IPS-NIHi11 (cell line): ENCODE measurements around the gene CACNA2D3.
"Not testable (repeated sequence)": the region's sequence is repeated elsewhere in the genome, so short reads cannot be mapped to it uniquely, and the experiment has no call there.

Source experiments
- DNase-seq: peaks from one replicate; pipeline ENCODE4 v3.0.0; 2012; ENCODE audit warnings: mixed read lengths, low spot score

CACNA2D3 gene

DNA sequence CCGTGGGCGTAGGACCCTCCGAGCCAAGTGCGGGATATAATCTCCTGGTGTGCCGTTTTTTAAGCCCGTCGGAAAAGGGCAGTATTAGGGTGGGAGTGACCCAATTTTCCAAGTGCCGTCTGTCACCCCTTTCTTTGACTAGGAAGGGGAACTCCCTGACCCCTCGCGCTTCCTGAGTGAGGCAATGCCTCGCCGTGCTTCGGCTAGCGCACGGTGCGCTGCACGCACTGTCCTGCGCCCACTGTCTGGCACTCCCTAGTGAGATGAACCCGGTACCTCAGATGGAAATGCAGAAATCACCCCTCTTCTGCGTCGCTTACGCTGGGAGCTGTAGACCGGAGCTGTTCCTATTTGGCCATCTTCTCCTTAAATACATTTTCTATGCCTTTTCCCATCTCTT, 342.2 kb downstream of the CACNA2D3 start:
- DNase-seq = not testable (repeated sequence)

DNA sequence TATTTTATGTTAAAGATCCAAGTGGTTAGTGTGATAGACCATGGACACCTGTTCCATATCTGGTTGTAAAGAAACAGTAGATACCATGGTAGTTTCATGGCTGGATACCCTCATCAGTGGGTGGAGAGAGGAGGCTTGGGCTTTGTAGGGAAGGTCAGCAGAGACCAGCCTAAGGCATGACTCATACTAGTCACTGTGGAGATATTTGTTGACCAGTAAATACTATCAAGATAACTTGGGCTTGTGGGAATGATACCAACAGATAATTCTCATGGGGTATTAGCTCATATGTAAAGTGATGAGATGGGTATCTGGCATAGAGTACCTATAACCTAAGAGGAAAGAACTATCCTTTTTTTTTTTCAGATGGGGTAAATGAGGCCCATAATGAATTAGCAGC, 354.5 kb downstream of the CACNA2D3 start:
- no peak for DNase-seq

DNA sequence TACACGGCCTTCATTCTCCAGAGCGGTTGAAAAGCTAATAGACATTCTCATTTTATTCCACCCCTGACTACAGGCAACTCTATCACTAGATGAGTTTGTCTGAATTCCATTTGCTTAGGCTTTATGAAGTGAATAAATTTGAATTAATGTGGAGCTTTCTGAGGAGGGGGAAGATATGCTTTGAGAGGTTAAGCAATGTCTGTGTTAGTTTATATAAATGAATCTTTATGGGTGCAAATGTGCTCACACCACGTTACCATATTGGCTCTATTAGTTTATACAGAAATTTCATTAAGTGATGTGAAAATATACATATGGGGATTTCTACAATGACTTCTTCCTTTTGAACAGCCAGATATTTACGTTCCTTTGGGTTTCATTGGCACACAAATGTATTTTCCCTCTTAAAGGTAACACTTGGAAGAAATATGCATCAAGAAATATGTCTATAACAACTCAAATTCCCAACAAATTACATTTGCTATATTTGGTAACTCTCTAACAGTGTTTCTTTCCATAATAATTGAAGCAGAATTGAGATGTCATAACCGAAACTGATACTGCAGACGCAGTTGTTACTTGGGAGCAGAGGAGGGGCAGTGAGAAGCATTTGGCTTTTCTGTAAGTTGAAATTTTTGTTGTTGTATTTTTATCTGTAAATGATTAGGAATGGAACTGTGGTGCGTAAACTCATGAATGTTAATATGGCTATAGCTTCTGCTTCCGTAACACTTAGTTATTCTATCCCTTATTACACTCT, 359.4 kb downstream of the CACNA2D3 start:
- DNase-seq = no peak

DNA sequence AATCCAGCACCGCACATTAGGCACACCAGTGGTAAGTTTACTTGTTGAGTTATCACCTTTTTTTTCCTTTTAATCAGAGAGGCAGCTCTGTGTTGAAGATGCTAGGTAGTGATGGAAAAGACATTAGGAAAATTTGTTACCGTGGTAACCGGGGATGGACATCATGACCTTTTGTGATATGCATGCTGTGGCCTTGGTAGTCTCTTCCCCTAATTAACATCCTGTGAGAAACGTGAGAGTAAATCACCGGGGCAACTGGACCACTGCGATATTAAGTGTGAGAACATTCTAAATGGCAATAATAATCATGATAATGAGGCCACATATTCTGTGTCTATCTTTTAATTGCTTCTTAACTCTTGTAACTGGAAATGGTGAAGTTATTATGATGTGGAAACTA, 362.0 kb downstream of the CACNA2D3 start:
- no peak for DNase-seq

DNA sequence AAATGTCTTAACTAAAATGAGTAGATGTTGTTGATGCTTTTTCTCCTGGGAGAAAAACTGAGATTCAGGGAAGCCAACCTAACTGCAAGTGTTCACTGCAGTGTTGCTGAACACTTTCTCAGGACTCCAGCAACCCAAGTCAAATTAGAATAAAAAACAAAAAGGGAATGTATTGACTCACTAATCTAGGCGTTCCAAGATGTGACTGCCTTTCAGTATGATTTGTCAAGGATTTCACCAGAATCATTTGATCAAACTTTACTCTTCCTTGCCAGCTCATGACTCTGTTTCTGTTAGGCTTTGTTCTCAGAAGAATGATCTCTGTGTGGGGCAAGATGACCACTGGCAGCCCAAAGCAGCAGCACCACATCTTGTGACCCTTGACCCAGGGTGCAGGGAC, 364.0 kb downstream of the CACNA2D3 start:
- no peak for DNase-seq

DNA sequence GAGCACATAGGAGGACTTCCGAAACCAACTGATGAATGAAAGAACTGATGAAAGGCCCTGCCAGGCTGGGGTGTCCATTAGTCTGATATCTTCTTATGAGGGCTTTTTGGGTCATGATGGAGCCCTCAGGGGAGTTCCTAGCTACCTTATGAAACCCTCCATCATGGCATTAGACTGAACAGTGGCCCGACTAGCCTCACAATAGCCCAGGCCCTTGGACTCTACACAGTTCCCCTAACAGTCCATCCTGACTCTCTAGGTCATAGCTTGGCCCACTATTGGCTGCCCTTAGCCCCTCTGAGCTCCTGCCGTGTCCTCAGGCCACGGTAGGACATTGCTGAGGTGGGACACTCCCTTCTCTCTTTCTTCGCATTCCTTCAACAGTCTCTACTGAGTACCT, 365.9 kb downstream of the CACNA2D3 start:
- DNase-seq = no peak

DNA sequence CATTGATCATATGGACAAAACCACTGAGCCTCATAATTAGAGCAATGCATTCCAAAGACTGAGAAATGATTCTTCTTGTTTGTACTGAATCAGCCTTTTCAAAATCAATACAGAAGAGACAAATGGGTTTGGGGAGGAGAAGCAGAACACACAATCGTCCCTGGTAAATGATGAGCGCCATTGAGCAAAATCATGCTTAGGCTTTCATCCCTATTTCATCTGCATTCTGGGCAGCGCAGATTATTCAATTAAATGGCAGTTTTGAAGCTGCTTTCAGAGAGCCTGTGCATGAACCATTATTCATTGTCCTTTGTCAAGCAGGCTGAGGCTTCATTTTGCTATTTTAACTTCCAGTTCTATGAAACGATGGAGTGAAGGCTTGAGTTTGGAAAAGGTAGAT, 371.9 kb downstream of the CACNA2D3 start:
- DNase-seq = no peak

DNA sequence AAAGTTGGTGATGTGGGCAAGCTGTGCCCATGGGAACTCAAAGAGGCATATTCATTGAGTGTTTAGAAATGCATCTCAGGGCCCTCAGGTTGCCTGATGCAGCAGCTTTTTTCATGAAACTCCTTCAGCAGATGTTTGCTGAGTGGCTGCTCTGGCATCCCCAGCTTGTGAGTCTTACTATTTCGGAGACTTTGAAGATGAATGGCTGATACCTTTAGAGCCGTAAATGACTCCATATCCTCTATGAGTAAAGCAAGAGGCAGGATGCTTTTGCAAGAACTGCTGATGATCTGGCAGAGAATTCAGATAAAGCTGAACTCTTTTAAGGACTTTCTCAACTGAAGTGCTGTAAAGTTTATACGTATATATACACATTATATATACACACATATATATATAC, 384.3 kb downstream of the CACNA2D3 start:
- no peak for DNase-seq

DNA sequence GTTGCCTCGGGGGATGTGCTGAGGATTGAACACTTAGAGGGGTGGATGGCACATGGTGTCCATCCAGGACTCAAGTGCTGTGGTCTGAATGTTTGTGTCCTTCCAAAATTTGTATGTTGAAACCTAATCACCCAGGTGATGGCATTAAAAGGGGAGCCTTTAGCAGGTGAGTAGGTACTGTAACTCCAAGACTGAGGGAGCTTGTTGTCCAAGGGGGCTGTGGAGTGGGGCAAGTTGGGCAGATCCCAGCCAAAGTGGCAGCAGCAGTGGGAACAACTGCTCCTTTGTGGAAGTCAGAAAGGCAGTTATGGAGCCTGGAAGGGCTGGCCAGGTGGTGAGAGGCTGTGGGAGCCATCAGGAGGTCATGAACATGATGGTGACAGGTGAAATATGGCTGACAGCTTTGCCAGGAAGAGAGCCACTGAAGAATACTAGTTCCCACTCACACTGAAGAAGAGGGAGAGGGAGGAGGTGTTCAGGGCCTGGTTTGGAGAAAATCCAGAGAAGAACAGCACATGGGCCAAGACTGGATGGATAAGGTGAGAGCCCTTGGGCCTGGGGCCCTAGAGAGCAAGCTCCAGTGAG, 385.6 kb downstream of the CACNA2D3 start:
- no peak for DNase-seq

DNA sequence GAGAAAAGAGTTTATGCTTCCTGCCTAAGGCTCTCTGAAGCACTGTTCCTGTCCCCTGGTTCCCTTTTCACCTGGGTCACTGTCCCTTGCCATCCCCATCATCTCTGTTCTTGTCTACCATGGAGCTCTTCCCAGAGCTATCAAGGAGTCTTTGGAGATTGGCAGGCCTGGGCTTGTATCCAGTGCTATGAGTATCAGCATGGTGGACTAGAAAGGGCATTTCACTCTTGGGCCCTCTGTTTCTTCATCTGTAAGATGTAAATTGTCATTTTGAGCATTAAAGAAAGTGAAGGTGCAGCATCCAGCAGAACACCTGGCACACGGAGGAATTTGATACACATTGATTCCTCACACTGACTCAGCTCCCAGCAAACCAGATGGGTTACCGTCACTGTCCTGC, 388.2 kb downstream of the CACNA2D3 start:
- DNase-seq = no peak

DNA sequence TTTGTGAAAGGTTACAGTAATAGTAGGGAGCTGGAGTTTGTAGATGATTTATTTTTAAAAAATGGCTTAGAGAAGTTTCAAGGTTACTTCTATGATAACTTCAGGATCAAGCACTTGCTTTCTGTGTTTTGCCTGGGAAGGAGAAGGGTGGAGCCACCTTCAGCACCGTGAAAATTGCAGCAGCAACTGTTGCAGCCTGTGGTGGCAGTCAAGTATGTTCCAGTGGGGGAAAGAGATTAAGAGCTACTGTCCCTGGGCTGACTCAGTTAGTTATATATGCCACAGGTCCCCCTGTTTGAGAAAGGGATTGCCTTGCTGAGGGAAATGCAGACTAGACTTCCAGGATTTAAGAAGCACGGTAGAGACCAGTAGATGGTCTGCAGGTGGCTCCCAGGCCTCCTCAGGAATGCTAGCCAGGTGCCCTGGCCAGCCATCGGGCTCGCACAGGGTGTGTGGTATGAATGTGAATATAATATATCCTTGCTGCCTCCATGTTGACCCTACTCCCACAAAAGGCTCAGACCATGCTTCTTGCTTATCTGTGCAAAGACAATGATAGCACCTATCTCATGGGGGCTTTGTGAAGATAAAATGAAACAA, 389.5 kb downstream of the CACNA2D3 start:
- DNase-seq = no peak

DNA sequence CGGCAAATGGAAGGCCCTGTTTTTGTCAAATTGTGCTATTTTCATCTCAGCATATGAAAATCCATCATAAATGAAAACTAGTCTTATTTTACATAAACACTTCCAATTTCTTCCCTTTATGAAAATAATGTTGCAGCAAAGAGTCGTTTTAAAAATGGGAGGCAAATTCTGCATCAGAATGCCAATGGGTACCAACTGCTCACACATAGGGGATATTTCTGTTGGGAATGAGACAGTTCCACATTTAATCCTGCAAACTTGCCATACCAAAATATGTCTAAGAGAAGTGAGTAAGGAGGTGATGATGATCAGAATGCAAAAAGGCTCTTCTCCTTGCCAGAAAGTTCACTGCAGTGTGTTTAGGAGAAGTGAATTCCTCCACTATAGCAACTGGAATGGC, 391.7 kb downstream of the CACNA2D3 start:
- DNase-seq = no peak

DNA sequence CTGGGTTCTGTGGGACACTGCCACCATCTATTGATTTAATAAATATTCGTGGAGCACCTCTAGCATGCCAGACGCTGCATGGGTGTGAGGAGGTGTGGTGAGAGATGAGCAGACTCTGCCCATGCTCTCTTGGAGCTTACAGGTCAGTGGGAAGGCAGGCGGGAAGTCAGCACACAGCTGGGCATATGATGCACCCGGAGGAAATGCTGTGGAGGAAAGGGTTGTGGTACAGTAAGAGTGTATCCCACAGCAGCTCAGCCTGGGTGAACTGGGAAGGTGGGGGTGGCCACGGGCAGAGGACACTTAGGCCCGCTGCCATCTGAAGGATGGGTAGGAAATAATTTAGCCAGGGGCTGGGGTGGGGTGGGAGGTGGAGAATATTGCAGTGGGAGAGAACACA, 392.1 kb downstream of the CACNA2D3 start:
- no peak for DNase-seq

DNA sequence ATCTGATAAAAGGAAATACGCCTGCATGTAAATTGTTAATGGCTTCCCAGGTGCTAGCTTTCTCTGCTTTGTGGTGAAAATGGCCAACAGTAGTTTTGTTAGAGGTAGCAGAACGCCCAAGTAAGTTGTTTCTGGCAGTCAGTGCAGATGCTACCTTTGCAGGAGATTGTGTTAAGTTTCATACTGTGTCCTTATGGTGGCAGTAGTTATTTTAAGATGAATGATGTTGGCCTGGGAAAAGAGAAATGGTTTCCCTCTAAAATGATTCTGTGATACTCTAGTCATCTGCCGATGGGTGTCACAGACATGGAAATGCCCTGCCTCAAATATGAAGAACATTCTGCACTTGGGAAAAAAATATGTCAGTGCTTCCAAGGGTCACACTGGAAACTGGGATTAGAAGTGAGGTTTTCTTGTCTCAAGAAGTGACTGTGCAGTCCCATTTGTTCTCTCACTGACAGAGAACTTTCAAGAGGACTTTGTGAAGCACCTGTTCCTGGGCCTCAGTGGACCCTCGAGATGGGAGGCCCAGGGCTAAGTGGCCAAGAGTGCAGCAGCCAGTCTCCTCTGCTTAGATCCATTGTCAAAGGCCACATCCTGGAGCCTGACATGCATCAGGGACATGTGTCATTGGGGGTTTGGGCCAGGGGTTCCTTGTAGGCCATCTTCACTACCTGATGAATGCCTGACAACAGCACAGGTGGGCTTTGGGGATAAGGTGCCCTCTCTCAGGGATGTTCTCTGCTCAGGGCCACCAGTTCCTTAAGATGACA, 393.3 kb downstream of the CACNA2D3 start:
- no peak for DNase-seq

DNA sequence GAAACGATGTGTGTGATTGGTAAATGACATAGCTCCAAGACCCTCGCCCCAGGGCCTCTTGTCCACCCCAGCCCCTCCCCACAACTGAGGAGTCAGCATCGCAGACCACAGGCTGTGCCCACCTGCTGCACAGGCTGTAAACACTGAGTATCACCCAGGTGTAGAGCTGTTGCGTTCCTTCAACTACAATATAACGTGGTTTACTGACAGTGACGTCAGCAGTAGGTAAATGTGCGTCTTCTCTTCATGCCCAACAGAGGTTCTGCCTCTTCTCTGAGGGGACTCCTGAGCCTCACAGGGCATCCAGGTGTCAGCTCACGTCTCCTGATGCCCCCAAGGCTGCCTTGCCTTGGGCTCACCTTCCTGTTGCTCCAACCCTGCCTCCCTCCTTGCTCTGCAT, 395.1 kb downstream of the CACNA2D3 start:
- no peak for DNase-seq

DNA sequence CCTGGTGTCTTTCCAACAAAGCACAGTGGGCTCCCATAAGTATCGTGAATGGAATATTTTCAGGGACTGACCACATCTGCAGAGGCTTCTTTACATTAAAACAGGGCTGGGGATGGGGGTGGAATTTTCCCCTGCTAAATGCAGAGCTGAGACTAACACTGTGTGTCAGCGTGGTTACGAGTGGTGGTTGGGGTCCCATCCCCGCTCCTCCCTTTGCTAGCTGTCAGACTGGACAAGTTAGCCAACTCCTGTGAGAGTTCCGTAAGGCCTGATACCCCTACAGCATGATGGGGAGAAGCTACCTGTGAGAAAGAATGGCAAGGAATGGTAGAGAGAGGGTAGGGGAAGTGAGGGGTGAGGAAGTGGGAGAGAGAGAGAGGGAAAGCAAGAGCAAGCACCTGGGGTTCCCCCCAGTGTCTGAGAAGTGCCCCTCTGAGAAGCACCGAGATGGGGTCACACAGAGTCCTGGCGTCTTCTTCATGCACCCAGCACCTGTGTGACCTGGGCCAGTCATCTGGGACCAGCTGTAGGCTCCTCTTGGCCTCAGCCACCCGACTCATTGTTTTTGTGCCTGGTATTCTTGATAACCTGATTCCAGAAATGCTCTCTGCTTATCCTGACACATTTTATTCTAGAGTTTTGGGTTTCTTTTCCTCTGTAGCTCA, 395.8 kb downstream of the CACNA2D3 start:
- DNase-seq = no peak

DNA sequence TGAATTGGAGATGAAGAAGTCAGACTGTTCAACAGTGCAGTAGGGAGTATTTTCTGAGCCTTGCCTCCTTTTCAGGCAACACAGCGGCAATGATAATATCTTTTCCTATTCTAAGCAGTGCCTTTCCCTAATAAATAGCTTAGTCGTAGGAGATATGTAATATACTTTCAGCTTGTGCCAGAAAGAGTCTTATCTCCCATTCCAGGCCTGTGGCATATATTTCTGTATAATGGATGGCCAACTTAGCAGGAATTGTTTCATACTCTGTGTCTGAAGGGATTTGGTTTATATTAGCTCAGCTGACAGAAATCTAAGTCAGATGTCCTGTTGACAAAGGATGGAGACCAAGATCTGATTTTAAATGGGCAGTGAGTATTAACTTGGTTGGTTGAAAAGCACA, 397.1 kb downstream of the CACNA2D3 start:
- DNase-seq = no peak

DNA sequence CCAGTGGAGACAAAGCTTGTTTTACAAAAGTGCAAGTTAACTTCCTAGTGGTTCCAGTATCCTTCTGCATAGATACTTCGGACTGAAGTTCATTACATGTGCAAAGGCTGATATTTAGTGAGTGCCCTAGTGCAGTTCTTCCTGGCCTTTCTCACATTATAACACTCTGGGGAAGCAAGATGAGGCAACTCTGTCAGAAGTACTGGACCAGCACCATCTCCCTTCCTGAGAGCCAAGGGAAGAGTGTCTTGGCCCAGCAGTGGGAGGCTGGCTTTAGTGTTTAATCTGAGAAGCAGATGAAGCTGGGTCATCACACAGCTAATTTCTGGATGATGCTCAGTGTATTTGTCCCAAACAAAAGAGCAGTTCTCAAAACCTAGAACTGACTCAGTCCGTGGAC, 397.7 kb downstream of the CACNA2D3 start:
- no peak for DNase-seq

DNA sequence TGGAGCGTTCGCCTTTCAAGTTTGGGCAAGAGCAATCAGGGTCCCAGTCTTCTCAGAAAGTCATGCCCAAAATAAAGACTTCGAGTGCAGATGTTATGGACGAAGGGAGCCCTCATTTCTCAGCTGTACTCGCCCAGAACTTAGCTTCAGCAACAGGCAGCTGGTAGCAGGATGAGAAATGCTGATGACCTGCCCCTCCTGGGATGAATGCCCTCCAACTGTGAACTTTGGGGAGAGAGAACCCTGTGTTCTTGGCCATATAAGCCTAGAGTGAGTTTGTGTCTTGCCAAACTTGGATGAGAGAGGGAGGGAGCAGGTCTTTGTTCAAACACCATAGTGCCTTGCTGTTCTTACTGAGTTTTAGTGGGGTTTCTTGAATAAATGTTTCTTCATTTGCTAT, 405.2 kb downstream of the CACNA2D3 start:
- DNase-seq = no peak

DNA sequence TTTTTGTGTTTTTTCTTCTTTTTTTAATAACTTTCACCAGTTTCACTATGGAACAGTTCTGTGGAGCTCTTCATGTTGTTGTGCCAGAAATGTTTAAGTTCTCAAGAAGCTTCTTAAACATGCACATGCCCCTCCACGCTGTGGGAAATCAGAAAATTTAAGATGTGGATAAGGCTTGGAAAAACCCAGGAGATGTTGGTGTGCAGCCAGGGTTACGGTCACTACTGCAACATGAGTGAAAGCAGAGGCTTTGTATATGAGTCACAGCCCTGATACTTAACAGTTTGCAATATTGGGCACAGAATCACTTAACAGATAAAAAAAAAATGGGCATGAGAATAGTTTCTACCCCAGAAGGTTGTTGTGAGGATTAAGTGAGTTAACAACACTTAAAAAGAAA, 405.6 kb downstream of the CACNA2D3 start:
- DNase-seq = no peak

DNA sequence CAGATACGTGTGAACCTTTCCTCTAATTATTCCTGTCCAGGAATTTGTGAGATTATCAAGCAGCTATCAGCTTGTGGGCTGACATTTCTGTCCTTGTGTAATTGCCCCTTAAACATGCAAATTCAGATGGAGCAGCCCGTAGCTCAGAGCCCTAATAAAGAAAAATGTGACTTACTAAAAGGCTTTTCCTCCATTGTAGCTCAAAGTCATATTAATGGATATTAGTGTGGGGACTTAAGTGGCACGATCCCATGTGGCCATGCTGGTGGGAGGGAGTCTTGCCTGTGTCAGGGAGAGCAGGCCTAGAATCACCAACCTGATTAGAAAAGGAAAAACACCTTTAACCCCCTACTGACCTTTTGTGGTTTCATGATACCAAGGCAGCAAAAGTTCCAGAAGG, 406.3 kb downstream of the CACNA2D3 start:
- DNase-seq = no peak

DNA sequence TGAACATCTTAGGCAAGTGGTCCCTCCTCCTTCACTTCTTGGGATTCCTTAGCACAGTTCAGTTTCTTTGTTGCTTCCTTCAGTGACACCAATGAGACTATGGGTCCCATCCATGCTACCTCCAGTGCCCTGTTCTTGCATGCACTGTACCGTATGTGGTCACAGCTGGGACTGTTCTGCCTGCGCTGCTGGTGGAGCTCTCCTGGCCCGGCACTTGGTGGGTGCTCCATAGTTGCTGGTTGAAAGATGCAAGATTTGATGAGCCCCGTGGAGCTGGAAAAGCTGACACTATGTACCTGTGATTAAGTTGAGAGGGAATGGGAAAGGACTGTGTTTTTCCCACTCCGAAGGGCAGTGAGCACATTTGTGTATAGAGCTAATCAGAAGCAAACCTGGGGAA, 407.7 kb downstream of the CACNA2D3 start:
- no peak for DNase-seq
